Retinal pigment epithelial cell (primary cell): Measurements from ENCODE around the gene TMEM131.

Experiments used
- DNase-seq: peaks from one replicate; pipeline ENCODE4 v3.0.0-alpha.2; 2010; ENCODE audit warnings: low read depth
- H3K4me3 ChIP-seq: 2 replicates; pipeline ENCODE4 v1.5.1; 2011; ENCODE audit warnings: mild to moderate bottlenecking, low read length, control low read depth, moderate library complexity
- CTCF ChIP-seq: conservative IDR thresholded peaks from 2 replicates; pipeline ENCODE4 v1.5.1; 2011; ENCODE audit warnings: low read depth, low read length, control low read depth, inconsistent platforms

The TMEM131 gene

GRCh38 chr2:97759727-97760407, 235.9 kb downstream of the TMEM131 start:
- DNase-seq, result no peak
- TF ChIP-seq CTCF, result no peak
- H3K4me3 ChIP-seq, result no peak overlapping the region

- TF ChIP-seq CTCF, result no peak
- no peak for DNase-seq
- H3K4me3 ChIP-seq, result no peak overlapping the region
Measured at GRCh38 chr2:97758131-97758705, 237.5 kb downstream of the TMEM131 start.

- no peak overlapping the region for H3K4me3 ChIP-seq
- DNase-seq, result no peak
- no peak for TF ChIP-seq CTCF
Measured at GRCh38 chr2:97757062-97757461, 238.7 kb downstream of the TMEM131 start.

- no peak for DNase-seq
- no peak overlapping the region for H3K4me3 ChIP-seq
- no peak for TF ChIP-seq CTCF
Measured at GRCh38 chr2:97755491-97755890, 240.3 kb downstream of the TMEM131 start.

GRCh38 chr2:97754690-97755346, 240.9 kb downstream of the TMEM131 start:
- no peak for TF ChIP-seq CTCF
- no peak overlapping the region for H3K4me3 ChIP-seq
- no peak for DNase-seq

- DNase-seq, result no peak
- no peak overlapping the region for H3K4me3 ChIP-seq
- TF ChIP-seq CTCF, result no peak
Measured at GRCh38 chr2:97752342-97753334, 243.1 kb downstream of the TMEM131 start.
